ENCODE results near the gene DNAH3. TPM values are rescaled to one million over a fixed set of nuclear protein-coding genes. Genes with fewer than 3 reads are reported as not detected.

DNAH3 gene
- total and polyA plus RNA-seq, 3 donors from 2014 or later: 11.7 to 21.2 (median 19.9) TPM

DNA sequence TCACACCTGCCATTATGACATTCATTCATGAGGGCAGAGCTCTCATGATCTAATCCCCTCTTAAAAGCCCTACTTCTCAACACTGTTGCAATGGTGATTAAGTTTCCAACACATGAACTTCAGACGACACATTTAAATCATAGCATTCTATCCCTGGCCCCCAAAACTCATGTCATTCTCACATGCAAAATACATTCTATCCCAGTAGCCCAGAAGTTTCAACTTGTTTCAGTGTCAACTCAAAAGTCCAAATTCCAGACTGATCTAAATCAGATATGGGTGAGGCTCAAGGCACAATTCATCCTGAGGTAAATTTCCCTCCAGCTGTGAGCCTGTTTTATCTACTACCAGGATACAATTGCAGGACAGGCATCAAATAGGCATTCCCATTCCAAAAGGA, 224.9 kb downstream of the DNAH3 start:
- intact Hi-C loops (cut with DNase I; ENCODE audit: low total_unique reads): no loop called here
- H3K27ac ChIP-seq: no peak overlapping the region

DNA sequence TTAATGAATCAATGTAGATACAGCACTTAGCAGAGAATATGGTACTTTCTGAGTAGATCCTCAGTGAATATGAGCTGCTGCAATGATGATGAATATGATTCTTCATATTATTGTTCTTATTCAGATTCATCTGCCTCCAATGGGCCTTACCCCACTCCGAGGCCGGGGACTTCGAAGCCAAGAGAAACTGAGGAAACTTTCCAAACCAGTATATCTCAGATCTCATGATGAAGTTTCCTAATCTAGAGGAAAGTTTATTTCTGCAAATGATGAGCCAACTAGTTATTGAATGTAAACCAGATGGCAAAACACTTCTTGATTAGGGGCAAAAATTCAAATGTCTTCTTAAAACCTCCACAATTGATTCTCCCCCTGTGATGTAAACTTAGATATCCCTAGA, 226.8 kb downstream of the DNAH3 start:
- WGBS, 2 donors: 88 to 95% methylated on average over 3 of the region's 3 CpGs
- no peaks in the 10 kb centered on the region for H3K36me3 ChIP-seq (ENCODE audit: low read depth, missing control alignments)
- intact Hi-C loops (cut with DNase I; ENCODE audit: low total_unique reads): no loop called here
- no peaks in the 10 kb centered on the region for H3K9me3 ChIP-seq
- H3K27me3 ChIP-seq: no peaks in the 10 kb centered on the region
- no peak for DNase-seq
- H3K4me1 ChIP-seq: no peaks in the 10 kb centered on the region
- H3K27ac ChIP-seq: no peak overlapping the region
- no peak overlapping the region for H3K4me3 ChIP-seq
- TF ChIP-seq, protein P1, sequence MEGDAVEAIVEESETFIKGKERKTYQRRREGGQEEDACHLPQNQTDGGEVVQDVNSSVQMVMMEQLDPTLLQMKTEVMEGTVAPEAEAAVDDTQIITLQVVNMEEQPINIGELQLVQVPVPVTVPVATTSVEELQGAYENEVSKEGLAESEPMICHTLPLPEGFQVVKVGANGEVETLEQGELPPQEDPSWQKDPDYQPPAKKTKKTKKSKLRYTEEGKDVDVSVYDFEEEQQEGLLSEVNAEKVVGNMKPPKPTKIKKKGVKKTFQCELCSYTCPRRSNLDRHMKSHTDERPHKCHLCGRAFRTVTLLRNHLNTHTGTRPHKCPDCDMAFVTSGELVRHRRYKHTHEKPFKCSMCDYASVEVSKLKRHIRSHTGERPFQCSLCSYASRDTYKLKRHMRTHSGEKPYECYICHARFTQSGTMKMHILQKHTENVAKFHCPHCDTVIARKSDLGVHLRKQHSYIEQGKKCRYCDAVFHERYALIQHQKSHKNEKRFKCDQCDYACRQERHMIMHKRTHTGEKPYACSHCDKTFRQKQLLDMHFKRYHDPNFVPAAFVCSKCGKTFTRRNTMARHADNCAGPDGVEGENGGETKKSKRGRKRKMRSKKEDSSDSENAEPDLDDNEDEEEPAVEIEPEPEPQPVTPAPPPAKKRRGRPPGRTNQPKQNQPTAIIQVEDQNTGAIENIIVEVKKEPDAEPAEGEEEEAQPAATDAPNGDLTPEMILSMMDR (IDR thresholded peaks at IDR 0.05): no peak

More for the DNA sequence above, 224.9 kb downstream of the DNAH3 start:
- Histone ChIP-seq H3K9me3 (no peaks in the 10 kb centered on the region), H3K27me3 (no peaks in the 10 kb centered on the region), H3K4me3 (no peak overlapping the region), H3K36me3 (ENCODE audit: low read depth, missing control alignments) (no peaks in the 10 kb centered on the region), H3K4me1 (no peaks in the 10 kb centered on the region)
- no peak for DNase-seq
- TF ChIP-seq, protein P1 (IDR thresholded peaks at IDR 0.05): no peak
- TF ChIP-seq POLR2A (IDR thresholded peaks at IDR 0.05): no peak
- WGBS, 2 donors: 92 to 95% methylated on average over 1 of the region's 1 CpG

GRCh38 chr16:20920799-20921198, 229.8 kb downstream of the DNAH3 start:
- H3K36me3 ChIP-seq (ENCODE audit: low read depth, missing control alignments): no peaks in the 10 kb centered on the region
- no peak overlapping the region for H3K4me3 ChIP-seq
- TF ChIP-seq POLR2A (IDR thresholded peaks at IDR 0.05): no peak
- TF ChIP-seq, protein P1 (IDR thresholded peaks at IDR 0.05): no peak

DNA sequence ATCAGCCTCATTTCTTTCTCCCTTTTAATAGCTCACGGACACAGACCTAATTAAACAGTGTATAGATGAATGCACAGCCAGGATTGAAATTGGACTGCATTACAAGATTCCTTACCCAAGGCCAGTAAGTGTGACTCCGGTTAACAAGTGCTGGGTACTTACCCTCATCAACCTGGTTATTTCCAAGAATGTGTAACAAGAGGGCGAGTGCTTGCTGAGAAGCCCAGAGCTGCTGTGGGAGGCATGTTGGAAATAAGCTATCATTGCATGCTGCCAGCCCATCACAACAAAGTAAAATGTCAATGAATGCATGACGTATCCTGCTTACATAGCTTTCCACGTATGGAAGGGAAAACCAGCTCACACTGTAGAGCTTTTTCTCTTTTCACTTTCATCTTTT, 230.6 kb downstream of the DNAH3 start:
- H3K4me3 ChIP-seq: no peak overlapping the region
- H3K36me3 ChIP-seq (ENCODE audit: low read depth, missing control alignments): no peaks in the 10 kb centered on the region
- no peak for DNase-seq
- H3K4me1 ChIP-seq: peaks cover 4% of the 10 kb centered on the region
- WGBS, 2 donors: 95 to 98% methylated on average over 5 of the region's 5 CpGs
- H3K9me3 ChIP-seq: no peaks in the 10 kb centered on the region
- intact Hi-C loops (cut with DNase I; ENCODE audit: low total_unique reads): no loop called here
- no peaks in the 10 kb centered on the region for H3K27me3 ChIP-seq
- TF ChIP-seq, protein P1 (IDR thresholded peaks at IDR 0.05): no peak
- no peak for TF ChIP-seq POLR2A (IDR thresholded peaks at IDR 0.05)
- H3K27ac ChIP-seq: no peak overlapping the region

More at GRCh38 chr16:20920799-20921198, 229.8 kb downstream of the DNAH3 start:
- Histone ChIP-seq H3K27ac (no peak overlapping the region), H3K27me3 (no peaks in the 10 kb centered on the region), H3K4me1 (peaks cover 4% of the 10 kb centered on the region), H3K9me3 (no peaks in the 10 kb centered on the region)
- DNase-seq: no peak
- intact Hi-C loops (cut with DNase I; ENCODE audit: low total_unique reads): no loop called here
- 96 to 97% methylated on average over 2 of the region's 2 CpGs for WGBS, 2 donors

DNA sequence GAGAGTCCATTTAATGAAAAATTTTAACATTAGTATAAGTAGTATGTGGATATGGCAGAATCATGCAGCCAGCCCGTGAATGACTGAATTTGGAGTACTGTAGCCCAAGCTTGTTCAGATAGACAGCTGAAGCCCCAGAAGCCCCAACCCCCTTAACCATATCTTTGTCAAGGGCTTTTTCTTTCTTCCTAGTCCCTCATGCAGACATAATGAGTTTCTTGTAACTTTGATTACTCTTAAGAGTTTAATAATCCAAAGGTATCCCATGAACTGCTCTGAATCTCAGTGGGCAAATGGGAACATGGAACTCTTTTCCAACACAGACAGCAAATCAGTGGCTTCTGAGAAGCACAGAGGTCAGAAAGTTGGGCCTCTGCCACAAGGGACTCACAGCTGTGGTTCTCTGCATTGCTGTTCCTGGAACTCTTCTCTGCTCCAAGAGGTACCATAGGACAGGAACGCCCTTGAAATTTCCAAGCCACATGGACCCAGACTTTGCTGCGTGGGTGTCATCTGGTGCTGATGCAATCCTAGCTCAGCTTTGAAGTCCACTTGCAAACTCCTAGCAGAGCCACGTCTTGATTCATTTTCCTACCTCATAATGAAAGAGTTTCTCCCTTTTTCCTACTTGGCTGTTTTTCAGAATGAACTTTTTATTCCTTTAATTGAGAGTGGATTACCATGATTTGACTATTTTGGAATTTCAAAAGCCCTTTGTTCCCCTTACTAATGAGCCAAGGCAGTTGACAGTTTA, 232.0 kb downstream of the DNAH3 start:
- DNase-seq: peak; percentile 30
- H3K4me3 ChIP-seq: no peak overlapping the region
- no peaks in the 10 kb centered on the region for H3K9me3 ChIP-seq
- peaks cover 4% of the 10 kb centered on the region for H3K4me1 ChIP-seq
- 57 to 63% methylated on average over 4 of the region's 4 CpGs for WGBS, 2 donors
- intact Hi-C loops (cut with DNase I; ENCODE audit: low total_unique reads): no loop called here
- TF ChIP-seq POLR2A (IDR thresholded peaks at IDR 0.05): no peak
- TF ChIP-seq, protein P1 (IDR thresholded peaks at IDR 0.05): no peak
- peak overlapping the region in 1 of 2 donors; percentile 33 for H3K27ac ChIP-seq
- H3K36me3 ChIP-seq (ENCODE audit: low read depth, missing control alignments): no peaks in the 10 kb centered on the region
- no peaks in the 10 kb centered on the region for H3K27me3 ChIP-seq

All from testis (tissue), 3 donors.